HG03469 (cell line): ENCODE results near the gene AK9.

ENCODE experiments used
- ATAC-seq: cut with Tn5 transposase; IDR thresholded peaks from one replicate; pipeline ENCODE4 v1.9.1; 2021; ENCODE audit warnings: mild to moderate bottlenecking, moderate library complexity, moderate number of reproducible peaks; ENCODE audit not compliant: unreplicated experiment

The AK9 gene

DNA sequence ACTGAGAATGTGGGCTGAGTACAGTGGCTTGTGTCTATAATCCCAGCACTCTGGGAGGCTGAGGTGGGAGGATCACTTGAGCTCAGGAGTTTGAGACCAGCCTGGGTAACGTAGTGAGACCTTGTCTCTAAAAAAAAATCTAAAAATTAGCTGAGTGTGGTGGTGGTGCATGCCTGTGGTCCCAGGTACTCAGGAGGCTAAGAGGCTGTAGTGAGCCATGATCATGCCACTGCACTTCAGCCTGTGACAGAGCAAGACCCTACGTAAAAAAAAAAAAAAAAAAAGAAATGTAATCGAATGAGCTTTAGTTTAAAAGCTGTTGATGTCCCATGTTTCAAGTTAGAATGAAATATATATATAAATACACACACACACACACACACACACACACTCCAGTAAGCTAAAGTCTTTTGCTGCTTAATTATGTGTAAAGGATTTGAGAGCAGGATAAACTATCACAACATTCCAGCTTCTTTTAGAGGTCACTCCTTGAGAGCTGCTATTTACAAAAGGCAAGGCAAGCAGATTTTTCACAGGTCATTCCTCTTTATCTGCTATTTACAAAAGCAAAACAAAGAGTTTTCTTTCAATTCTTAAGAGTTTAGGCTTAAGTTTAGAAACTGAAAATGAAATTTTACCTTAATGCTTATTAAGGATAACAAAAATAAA lies 230.7 kb downstream of the AK9 start:
- ATAC-seq: no peak

DNA sequence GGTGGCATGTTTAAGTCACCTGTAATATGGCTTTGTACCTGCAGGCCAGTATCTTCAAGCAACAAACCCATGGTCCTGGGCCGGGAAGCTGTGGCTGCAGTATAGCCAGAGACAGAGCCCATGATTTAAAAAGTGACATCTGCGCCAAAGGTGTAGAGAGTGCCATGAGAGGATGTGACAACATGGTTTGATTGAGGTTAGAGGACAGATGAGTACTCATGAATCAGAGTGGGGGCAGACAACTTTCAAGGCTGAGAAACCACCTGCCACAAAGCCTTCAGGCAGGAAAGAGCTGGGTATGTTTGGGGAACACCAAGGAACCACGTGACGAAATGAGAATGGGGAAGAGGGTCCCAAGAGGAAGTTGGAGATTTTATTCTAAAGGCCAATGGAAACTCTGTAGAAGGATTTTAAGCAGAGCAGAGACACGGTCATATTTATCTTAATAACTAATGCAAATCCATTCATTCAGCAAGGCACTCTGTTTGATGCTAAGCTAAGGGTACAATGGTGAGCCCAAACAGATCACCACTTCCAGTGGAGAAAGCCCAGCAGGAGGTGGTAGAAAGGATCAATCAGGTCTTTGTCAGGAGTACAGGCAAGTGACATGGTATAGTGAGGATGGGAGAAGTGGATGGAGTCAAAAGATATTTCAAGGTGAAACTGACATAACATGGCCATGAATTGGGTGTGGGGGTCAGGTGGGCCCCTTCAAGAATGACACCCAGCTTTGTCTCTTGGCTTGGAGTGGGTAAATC lies 232.0 kb downstream of the AK9 start:
- ATAC-seq: no peak

DNA sequence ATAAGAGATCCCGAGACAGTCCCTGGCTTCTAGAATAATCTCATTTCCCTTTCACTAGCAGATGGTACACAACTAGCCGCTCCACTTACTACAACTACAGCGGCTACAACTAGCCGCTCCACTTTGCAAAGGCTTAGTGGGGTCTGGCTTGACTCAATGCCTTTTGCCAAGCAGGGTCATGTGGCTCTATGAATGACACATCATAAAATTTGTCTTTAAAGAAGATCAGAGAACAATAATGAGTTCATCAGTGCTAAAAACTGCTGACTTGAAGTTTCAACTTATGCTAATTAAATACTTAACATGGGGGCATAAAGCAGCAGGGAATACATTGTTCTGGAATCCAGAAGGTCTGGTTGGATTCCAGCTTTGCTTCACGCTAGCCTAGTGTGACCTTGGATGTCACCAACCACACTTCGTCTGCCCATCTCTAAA lies 233.4 kb downstream of the AK9 start:
- no peak for ATAC-seq

DNA sequence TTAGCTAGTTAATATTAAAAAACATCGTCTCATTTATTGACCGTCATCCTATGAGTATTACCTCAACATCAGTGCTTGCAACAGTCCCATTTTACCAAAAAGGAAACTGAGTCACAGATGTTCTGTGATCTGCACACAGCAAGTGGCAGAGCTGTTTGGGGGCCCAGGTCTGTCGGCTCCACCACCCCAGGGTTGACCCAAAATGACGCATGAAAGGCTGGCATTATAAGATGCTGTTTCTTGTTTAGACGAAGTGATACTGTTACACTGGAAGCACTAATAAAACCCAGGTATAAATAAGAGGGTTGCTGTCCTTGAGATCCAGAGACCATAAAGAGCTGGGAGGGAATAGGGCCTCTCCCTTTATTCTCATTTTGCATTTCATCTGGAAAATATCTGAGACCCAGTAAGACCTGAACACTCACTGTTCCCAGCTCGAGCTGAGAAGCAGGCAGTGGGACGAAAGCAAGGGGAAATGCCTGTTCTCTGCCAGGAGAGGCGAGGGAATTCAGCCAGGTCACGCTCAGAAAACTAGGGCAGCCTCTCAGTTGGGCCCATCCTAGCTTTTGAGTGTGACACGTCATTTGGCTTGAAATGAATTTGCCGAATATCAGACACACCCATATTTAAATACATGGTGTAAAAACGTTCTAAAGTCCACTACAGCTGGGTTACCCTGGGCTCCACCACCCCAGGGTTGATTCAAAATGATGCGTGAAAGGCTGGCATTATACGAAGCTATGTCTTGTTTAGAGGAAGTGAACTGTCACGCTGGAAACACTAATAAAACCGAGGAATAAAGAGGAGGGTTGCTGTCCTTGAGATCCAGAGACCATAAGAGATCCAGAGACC lies 234.1 kb downstream of the AK9 start:
- ATAC-seq: no peak

DNA sequence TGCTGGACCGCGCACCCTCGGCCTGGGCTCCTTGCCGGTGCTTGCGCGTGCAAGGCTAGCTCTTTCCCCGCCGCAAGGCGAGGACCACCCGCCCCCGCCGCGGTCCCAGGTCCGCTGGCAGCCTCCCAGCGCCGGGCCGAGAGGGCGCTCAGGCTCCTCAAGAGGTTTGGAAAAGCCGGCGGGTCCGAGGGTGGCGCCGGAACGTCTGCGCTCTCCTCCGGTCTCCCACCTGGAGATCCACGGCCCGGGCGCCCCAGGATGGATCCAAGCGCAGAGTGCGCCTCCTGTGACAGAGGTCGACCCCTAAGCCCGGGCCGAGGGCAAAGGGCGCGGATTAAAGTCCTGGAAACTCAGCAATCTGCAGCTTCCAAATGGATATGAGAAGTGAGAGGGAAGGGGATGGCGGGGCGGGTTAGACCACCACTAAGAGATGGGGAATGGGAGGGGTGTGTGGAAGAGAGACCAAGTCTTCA lies 234.9 kb downstream of the AK9 start:
- no peak for ATAC-seq

DNA sequence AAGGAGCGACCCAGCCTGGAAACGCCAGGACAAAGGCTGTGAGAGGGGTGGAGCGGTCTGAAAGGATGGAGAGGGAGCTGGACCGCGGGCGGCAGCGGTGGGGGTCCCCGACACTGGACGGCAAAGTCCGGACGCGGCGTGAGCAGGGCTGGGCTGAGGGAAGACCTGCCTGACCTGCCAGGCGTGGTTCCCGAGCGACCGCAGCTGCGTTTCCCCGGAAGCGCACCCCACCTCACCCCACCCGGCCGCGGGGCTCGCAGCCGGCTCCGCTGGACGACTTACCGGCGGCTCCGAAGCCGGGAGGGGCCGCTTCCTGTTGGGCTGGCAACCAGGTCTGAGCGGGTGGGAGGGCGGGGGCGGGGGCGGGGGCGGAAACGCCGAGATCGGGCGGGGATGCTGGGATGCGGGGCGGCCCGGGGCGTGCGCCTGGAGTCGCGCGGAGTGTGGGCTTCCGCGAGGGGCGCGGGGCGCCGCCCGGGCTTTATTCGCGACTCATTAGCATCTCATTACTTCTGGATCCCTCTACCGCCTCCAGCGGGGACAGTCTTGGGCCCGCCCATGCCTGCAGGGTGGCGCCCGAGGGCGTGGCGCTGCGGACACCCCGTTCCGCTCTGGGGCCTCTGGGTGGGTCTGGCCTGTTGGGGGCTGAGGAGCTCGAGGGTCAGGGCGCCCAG lies 235.4 kb downstream of the AK9 start, which contains the start of gene MICAL1:
Gene MICAL1, minus strand, starts transcription at position 336 of the 674 bp plus-strand sequence. CDS start 1,576 bp downstream, outside the sequence.
- ATAC-seq: peak; percentile 38

DNA sequence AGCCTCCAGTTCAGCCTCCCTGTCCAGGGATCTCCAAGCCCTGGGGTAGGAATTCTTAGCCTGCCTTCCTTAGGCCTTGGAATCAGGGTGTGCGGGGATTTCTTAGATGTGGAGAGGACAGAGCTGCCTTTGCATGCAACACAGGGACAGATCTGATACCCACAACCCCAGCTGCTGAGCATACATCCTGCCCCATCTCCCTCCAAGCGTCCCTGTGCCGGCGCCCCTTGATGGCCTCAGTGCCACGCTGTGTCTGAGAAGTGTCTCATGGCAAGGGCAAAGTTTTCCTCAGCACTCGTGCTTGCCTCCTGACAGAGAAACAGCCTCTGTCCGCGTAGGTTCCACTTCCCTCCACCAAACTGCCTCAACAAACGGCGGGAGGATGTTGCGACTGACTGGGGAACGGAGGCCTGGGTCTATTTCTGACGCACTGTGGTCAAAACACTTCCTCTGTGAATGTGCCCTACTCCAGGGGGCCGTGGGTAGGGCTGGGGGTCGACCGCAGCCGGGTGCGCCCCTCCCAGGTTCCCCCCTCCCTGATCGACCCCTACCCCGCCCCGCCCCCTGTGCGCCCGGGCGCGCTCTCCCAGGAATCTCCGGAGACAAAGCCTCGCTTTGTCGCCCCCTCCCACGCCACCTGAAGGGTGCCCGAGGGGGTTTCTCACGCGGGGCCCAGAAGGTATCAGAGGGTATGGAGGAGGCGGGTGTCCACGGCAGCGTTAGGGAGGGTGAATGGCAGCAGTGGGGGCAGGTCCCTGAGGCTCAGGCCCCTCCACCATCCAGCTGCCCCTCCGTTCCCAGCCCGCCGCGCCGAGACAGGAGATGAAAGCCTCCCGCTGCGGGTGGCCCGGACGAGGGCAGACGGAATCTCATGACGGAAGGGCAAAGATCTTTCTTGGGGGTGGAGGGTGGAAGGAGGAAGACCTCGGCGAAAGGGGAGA lies 236.2 kb downstream of the AK9 start:
- peak; percentile 20 for ATAC-seq

DNA sequence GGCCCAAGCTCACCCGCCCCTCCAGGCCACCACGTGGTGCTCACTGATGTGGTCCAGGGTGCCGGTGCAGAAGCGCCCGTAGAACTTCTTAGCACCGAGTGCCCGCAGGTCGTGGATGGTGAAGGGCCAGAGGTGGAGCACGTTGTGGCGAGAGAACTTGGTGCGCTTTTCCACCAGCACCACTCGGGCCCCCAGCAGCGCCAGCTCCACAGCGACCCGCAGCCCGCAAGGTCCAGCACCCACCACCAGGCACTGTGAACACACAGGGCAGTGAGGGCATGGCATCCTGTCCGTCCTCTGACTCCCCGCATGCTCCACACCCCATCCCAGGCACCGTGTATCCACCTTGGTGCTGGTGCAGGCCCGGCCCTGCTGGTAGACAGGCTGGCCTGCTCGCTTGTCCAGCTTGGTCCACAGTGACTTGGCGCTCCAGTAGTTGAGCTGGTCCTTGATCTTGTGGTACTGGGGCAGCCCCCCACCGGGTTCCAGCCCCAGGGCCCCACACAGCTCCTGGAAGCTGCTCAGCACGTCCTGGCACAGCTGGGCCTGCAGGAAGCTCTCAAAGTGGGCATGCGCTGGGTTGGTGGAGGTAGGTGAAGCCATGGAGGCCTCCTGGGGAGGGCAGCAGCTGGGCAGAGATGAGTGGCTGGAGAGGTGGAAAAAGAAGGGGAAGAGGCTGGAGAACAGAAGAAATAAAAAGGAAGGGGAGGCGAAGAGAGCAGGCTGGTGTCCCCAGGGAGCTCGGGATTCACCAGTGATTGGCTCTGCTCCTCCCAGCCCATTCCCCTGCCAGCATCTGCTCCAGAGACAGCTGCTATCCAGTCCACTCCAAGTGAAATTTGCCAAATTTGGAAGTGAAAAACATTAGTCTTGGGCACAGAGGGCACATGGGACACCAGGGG lies 237.2 kb downstream of the AK9 start:
- no peak for ATAC-seq

DNA sequence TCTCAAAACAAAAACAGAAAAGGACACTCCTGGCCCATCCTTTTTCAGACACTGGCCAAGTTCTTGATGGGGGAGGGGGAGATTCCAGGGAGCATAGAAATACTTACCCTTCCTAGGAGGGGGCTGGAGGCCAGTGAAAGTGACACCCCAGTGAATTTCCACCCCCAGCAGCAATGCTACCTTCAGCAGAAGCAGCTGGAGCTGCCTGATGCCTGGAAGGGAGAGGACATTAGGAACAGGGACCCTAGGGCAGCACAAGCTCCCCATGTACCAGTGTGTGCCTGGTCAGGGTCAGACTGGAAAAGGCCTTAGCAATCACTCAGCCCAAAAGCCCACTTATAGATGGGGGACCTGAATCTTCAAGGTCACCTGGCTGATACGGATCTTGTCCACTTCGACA lies 237.8 kb downstream of the AK9 start:
- ATAC-seq: no peak

DNA sequence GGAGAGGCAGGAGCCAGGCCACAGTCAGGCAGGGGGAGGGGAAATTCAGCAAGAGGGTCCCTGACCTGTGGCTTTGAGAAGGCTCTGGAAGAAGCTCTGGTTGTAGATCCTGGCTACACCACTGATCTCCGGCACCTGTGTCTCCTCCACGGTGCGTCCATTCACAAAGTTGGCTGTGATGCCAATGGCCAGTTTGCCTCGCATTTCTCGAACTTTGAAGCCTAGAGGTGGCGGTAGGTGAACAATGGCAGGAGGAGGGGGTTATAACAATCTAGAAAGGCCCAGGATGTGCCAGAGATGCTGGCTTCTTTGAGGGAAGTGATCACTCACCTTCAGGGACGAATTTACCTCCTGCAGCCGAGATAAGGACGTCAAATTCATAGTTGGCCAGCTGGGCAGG lies 238.8 kb downstream of the AK9 start:
- no peak for ATAC-seq

DNA sequence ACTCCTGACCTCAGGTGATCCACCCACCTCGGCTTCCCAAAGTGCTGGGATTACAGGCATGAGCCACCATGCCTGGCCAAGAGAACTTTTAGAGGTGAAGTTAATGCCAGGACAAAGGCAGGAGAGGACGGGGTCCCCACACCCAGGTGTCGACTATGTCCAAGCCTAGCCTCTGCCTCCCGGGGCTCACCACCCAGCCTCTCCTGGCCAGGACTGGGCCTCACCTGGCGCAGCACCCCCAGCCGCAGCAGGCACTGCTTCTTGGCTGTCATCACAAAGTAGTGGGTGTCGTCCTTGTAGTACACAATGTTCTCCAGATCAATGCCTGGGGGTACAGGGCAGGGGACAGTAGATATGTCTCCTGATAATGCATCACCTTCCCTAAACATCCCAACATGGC lies 239.6 kb downstream of the AK9 start:
- no peak for ATAC-seq

DNA sequence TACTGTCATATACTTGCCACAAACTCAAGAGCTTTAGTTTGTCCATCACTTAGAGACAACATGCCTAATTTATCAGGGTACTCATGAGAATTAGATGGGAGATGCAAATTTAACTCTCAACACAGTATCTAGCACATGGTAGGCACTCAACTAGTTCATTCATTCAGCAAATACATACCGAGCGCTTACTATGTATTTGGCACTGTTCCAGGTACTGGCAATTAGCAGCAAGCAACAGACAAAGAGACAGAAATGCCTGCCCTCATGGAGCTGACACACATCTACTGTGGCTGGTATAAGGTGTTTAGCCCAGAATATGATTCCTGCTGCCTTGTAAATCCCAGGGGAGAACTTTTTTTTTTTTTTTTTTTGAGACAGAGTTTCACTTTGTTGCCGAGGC lies 240.2 kb downstream of the AK9 start:
- no peak for ATAC-seq

DNA sequence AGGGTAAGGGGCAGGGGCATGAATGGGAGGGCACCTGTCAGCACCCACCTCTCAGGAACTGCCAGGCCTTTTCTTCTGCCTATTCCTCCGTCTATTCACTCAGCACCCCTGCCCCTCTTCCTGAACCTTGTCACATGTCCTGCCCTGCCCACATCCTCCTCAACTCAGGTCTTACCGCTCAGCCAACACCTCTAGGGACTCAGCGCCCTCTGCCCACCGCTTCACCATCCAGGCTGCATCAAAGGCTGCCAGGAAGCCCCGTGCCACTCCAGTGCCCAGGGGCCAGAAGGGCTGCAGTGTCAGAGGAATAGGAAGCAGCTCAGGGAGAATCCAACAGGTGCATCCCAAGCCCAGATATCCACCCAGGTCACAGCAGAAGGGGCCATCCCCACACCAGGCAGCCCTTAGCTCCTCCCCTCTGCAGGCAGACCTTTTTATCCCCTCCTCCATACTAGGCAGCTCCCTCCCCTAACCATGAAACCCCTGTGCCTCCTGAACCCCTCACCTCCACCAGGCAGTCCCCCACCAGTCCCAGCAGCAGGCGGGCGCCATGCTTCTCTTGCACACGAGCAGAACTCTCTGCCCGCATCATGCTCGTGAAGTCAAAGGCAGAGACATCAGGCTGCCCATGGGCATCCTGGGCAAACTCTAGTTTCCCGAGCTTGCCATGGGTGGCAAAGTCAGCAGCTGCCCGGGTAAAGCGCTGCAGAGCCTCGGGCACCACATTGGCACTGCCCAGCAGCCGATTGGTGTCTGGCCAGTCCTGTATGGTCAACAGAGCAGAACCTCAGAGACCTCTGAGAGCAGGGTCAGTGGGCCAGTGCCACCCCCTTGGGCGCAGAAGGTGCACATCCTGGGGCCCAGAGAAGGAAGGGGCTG lies 241.0 kb downstream of the AK9 start:
- no peak for ATAC-seq

DNA sequence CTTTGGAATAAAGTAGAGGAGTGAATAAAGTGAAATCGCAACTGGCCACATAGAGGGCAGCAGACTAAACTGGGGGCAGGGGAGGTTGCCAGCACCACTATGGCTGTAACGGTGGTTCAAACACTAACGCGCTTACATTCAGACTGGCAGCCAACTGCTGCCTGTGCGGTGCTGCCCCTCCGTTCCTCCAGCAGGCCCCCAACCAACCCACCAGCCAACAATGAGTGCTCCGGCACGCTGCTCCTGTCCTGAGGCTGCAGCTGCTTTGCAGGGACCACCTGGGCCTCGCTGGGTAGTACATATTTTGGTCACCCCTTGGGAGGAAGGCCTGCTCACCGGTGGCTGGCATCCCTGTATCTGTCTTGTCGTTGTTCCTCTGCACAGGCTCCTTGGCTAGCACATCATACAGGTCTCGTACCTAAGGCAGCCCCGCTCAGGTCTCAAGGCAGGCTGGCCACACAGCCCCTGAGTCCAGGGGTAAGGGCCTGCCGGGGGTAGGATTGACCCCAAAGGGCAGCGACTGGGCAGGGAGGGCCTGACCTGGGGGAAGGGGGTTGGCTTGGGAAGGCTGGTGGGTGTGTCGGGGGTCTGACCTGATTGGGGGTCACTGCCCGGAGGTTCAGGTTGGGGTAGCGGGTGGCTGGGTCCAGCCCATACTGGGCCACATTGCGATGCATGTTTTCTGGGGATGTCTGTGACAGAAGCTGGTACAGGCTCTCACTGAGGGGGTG lies 241.8 kb downstream of the AK9 start:
- ATAC-seq: no peak

DNA sequence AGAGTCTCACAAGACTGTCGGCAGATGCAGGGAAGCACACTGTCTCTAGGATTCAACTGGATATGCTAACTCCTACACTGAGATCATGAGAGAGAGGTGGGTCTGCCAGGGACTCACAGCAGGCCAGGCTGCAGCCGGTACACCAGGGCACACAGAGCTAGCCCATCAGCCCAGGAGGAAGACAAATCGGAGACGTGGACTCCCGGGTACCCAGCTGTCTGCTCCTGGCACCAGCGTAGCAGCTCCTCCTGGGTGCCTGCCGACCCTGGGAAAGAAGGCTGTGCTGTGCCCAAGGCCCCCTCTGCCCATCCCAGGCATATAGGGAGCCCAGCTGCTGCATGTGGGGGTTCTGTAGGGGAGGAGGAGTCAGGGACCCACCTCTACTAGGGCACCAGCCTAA lies 242.4 kb downstream of the AK9 start:
- ATAC-seq: no peak

DNA sequence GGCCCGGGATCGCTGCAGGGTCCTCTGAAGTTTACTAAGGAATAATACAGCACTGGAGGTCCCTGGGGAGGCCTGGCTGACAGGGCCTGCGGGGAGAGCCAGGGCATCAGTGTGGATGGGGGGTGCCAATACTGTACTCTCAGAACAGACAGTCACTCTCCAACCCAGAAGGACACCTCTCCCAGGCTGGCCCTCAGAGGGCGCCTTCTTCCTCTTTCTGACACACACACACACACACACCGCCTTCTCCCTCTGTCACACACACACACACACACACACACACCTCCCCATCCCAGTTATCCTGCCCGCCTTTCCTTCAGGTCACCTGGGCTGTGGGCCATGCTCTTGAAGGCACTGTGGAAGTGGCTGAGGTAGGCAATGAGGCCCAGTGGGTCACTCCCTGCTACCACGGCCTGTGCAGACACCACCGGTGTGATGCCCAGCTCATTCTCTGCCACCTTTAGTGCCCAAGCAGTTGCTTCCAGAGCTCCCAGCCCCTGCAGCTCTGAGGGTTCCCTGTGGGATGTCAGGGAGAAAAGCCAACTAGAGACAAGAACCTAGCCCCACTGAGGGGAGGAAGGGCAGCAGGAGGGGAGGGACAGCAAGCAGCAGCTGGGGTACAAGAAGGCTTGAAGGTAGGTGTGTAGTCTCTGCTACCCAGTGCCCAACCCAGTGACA lies 243.0 kb downstream of the AK9 start:
- no peak for ATAC-seq
